GM23338 (cell line): ENCODE measurements around the gene C4BPA. TPM values are rescaled to one million over a fixed set of nuclear protein-coding genes. Genes with fewer than 3 reads are reported as not detected.

Experiments used
- ATAC-seq: fragments of 200-7000 bp; cut with Tn5 transposase; 3 replicates; pipeline ENCODE4 v1.9.1; 2020
- DNase-seq: peaks from one replicate; pipeline ENCODE4 v3.0.0-alpha.2; 2015; ENCODE audit warnings: low spot score
- H2AFZ ChIP-seq: fragments of 200-600 bp; sonication (generic); 2 replicates; pipeline ENCODE4 v1.8.0; 2016; ENCODE audit warnings: antibody characterized with exemption, mild to moderate bottlenecking, moderate library complexity
- H3F3A ChIP-seq: fragments of 200-600 bp; sonication (generic); replicated peaks from 2 replicates; pipeline ENCODE4 v1.8.0; 2017; ENCODE audit warnings: antibody characterized with exemption, mixed run types, low read depth
- H3K27ac ChIP-seq: fragments of 200-600 bp; sonication (generic); 2 replicates; pipeline ENCODE4 v1.6.1; 2016; ENCODE audit warnings: low read depth
- H3K27me3 ChIP-seq: fragments of 200-600 bp; sonication (generic); 2 replicates; pipeline ENCODE4 v1.8.0; 2016; ENCODE audit warnings: mild to moderate bottlenecking, mixed run types, moderate library complexity; ENCODE audit not compliant: insufficient read depth
- H3K36me3 ChIP-seq: fragments of 200-600 bp; sonication (generic); 2 replicates; pipeline ENCODE4 v1.8.0; 2016; ENCODE audit warnings: mild to moderate bottlenecking; ENCODE audit not compliant: insufficient read depth
- H3K4me1 ChIP-seq: fragments of 200-600 bp; sonication (generic); 2 replicates; pipeline ENCODE4 v1.8.0; 2016; ENCODE audit warnings: mild to moderate bottlenecking, moderate library complexity; ENCODE audit not compliant: insufficient read depth
- H3K4me2 ChIP-seq: fragments of 200-600 bp; sonication (generic); 2 replicates; pipeline ENCODE4 v1.7.1; 2017; ENCODE audit warnings: mixed run types
- H3K4me3 ChIP-seq: fragments of 200-600 bp; sonication (generic); 2 replicates; pipeline ENCODE4 v1.6.1; 2016; ENCODE audit warnings: mixed run types
- H3K79me2 ChIP-seq: fragments of 200-600 bp; sonication (generic); replicated peaks from 2 replicates; pipeline ENCODE4 v1.8.0; 2017; ENCODE audit warnings: mild to moderate bottlenecking; ENCODE audit not compliant: insufficient read depth
- H3K9me2 ChIP-seq: fragments of 200-600 bp; sonication (generic); 2 replicates; pipeline ENCODE4 v1.8.0; 2017; ENCODE audit not compliant: insufficient read depth
- H4K20me1 ChIP-seq: fragments of 200-600 bp; sonication (generic); replicated peaks from 2 replicates; pipeline ENCODE4 v1.8.0; 2017; ENCODE audit warnings: mild to moderate bottlenecking; ENCODE audit not compliant: insufficient read depth
- H3K27ac Mint-ChIP-seq: 2 replicates; pipeline ENCODE4 v1.8.0; 2020; ENCODE audit warnings: inconsistent platforms, mild to moderate bottlenecking, moderate library complexity, mixed read lengths
- H3K27me3 Mint-ChIP-seq: 3 replicates; pipeline ENCODE4 v1.8.0; 2022; ENCODE audit warnings: low read depth, mild to moderate bottlenecking, moderate library complexity, mixed read lengths, inconsistent platforms; ENCODE audit not compliant: insufficient read depth, poor library complexity
- H3K36me3 Mint-ChIP-seq: 3 replicates; pipeline ENCODE4 v1.8.0; 2021; ENCODE audit warnings: low read depth, mild to moderate bottlenecking, inconsistent platforms, moderate library complexity, mixed read lengths
- H3K4me1 Mint-ChIP-seq: 3 replicates; pipeline ENCODE4 v1.8.0; 2020; ENCODE audit warnings: mild to moderate bottlenecking, inconsistent platforms, mixed read lengths
- H3K4me3 Mint-ChIP-seq: 3 replicates; pipeline ENCODE4 v1.8.0; 2021; ENCODE audit warnings: moderate library complexity, mild to moderate bottlenecking, inconsistent platforms, mixed read lengths
- H3K9me3 Mint-ChIP-seq: 3 replicates; pipeline ENCODE4 v1.8.0; 2020; ENCODE audit warnings: moderate library complexity, mild to moderate bottlenecking, inconsistent platforms, mixed read lengths
- CREB1 ChIP-seq: fragments of 250-450 bp; sonication (Bioruptor Pico); IDR thresholded peaks from 2 replicates; pipeline ENCODE4 v1.5.0; 2020; ENCODE audit warnings: low read depth, mild to moderate bottlenecking, moderate library complexity
- CTCF ChIP-seq, 2 experiments: fragments of 200-600 bp in 1 of 2; sonication (generic) in 1 of 2; conservative IDR thresholded peaks; 2 replicates each; pipeline versions ENCODE4 v1.5.1 to v1.6.1; 2016 to 2017; ENCODE audit warnings: antibody characterized with exemption in 2 of 2, low read depth in 2 of 2, mild to moderate bottlenecking in 2 of 2, moderate library complexity in 1 of 2
- ETS1 ChIP-seq: IDR thresholded peaks from 2 replicates; pipeline ENCODE4 v1.6.1; 2016; ENCODE audit warnings: antibody characterized with exemption
- EZH2 ChIP-seq: fragments of 200-600 bp; sonication (generic); IDR thresholded peaks from one replicate; pipeline ENCODE4 v1.8.0; 2017; ENCODE audit warnings: antibody characterized with exemption, mild to moderate bottlenecking, low read depth; ENCODE audit not compliant: unreplicated experiment
- EZH2phosphoT487 ChIP-seq: fragments of 200-600 bp; sonication (generic); IDR thresholded peaks from one replicate; pipeline ENCODE4 v1.8.1; 2018; ENCODE audit warnings: antibody characterized with exemption; ENCODE audit not compliant: unreplicated experiment
- JUNB ChIP-seq: IDR thresholded peaks from one replicate; pipeline ENCODE4 v1.6.1; 2016; ENCODE audit warnings: antibody characterized with exemption; ENCODE audit not compliant: unreplicated experiment
- NANOG ChIP-seq: IDR thresholded peaks from 2 replicates; pipeline ENCODE4 v1.6.1; 2016; ENCODE audit warnings: antibody characterized with exemption, borderline replicate concordance
- POLR2AphosphoS5 ChIP-seq: IDR thresholded peaks from 2 replicates; pipeline ENCODE4 v1.6.1; 2016; ENCODE audit warnings: antibody characterized with exemption, low read depth
- REST ChIP-seq: IDR thresholded peaks from one replicate; pipeline ENCODE4 v1.6.1; 2018; ENCODE audit warnings: antibody characterized with exemption; ENCODE audit not compliant: unreplicated experiment
- STAT1 ChIP-seq: IDR thresholded peaks from one replicate; pipeline ENCODE4 v1.6.1; 2016; ENCODE audit warnings: antibody characterized with exemption; ENCODE audit not compliant: unreplicated experiment
- ZNF114 ChIP-seq: fragments of 250-450 bp; sonication (Bioruptor Pico); IDR thresholded peaks from 2 replicates; pipeline ENCODE4 v1.5.0; 2020; ENCODE audit warnings: mild to moderate bottlenecking, moderate library complexity
- ZNF331 ChIP-seq: fragments of 250-450 bp; sonication (Bioruptor Pico); IDR thresholded peaks from 2 replicates; pipeline ENCODE4 v1.5.0; 2020; ENCODE audit warnings: low read depth, mild to moderate bottlenecking, moderate library complexity
- polyA plus RNA-seq: library from polyadenylated mRNA; unstranded; fragments of >200 nt; fragmentation: Nextera tagmentation; extraction: Ambion mirVana; gene quantifications from 2 replicates; pipeline ENCODE4 v1.2.1, GENCODE V29; 2016
- total RNA-seq: library from RNA; depleted of rRNA; stranded (reverse); fragments of >200 nt; shearing (Covaris generic); gene quantifications from 2 replicates; pipeline ENCODE4 v1.2.3, GENCODE V29; 2014

C4BPA gene
- total and polyA plus RNA-seq, 2 experiments from 2014 or later, result not detected

- Histone ChIP-seq H3K4me1 (peaks cover 3% of the 10 kb centered on the region; the same call in 1 of the 2 replicates), H3K79me2 (no peaks in the 10 kb centered on the region), H3K27ac (no peak overlapping the region), H3K4me3 (no peak overlapping the region), H3K36me3 (no peaks in the 10 kb centered on the region), H3K27me3 (no peaks in the 10 kb centered on the region), H3K4me2 (no peak overlapping the region), H3F3A (no peaks in the 10 kb centered on the region), H2AFZ (no peak overlapping the region), H3K9me2 (no peaks in the 10 kb centered on the region), H4K20me1 (no peaks in the 10 kb centered on the region; the same call in 1 of the 2 replicates)
- no peak for TF ChIP-seq EZH2
- no peak for TF ChIP-seq ZNF331 (CRISPR knock-in tag)
- TF ChIP-seq ETS1, result no peak
- TF ChIP-seq POLR2AphosphoS5, result no peak
- TF ChIP-seq STAT1, result no peak
- TF ChIP-seq JUNB, result no peak
- no peak for TF ChIP-seq EZH2phosphoT487
- no peak for TF ChIP-seq CTCF (conservative IDR thresholded peaks at IDR 0.05; ENCODE audit: low read depth in 2 of 2)
- TF ChIP-seq NANOG, result no peak
- Mint-ChIP-seq H3K4me1 (peaks cover 18% of the 10 kb centered on the region; the same call in 2 of the 3 replicates), H3K36me3 (no peaks in the 10 kb centered on the region; the same call in 1 of the 3 replicates), H3K9me3 (no peaks in the 10 kb centered on the region), H3K27me3 (peaks cover 2% of the 10 kb centered on the region), H3K4me3 (no peak overlapping the region), H3K27ac (no peak overlapping the region)
- ATAC-seq, result no peak
- no peak for DNase-seq
Observed at GRCh38 chr1:207079706-207080241, 24.3 kb upstream of the C4BPA start.

- Histone ChIP-seq H3K27me3 (no peaks in the 10 kb centered on the region), H2AFZ (no peak overlapping the region), H3K4me3 (no peak overlapping the region), H4K20me1 (no peaks in the 10 kb centered on the region), H3K79me2 (no peaks in the 10 kb centered on the region), H3K4me2 (no peak overlapping the region), H3F3A (no peaks in the 10 kb centered on the region), H3K9me2 (no peaks in the 10 kb centered on the region), H3K36me3 (no peaks in the 10 kb centered on the region), H3K4me1 (peaks cover 3% of the 10 kb centered on the region; the same call in 1 of the 2 replicates), H3K27ac (no peak overlapping the region)
- DNase-seq (no peak), ATAC-seq (no peak)
- peaks cover 25% of the 10 kb centered on the region for H3K4me1 Mint-ChIP-seq
- H3K36me3 Mint-ChIP-seq, result no peaks in the 10 kb centered on the region; the same call in 2 of the 3 replicates
- H3K9me3 Mint-ChIP-seq, result no peaks in the 10 kb centered on the region
- no peak overlapping the region for H3K27ac Mint-ChIP-seq
- no peak overlapping the region for H3K4me3 Mint-ChIP-seq
- peaks cover 2% of the 10 kb centered on the region for H3K27me3 Mint-ChIP-seq
- TF ChIP-seq ZNF114 (CRISPR knock-in tag) (no peak), ZNF331 (CRISPR knock-in tag) (no peak), NANOG (no peak), ETS1 (no peak), CREB1 (CRISPR knock-in tag) (no peak), REST (no peak), EZH2 (no peak), JUNB (no peak)
Observed at GRCh38 chr1:207081088-207081487, 22.9 kb upstream of the C4BPA start.
